ENCODE measurements around the gene HEATR5A. TPM values are rescaled to one million over a fixed set of nuclear protein-coding genes. Genes with fewer than 3 reads are reported as not detected.

HEATR5A gene
- total and polyA plus RNA-seq, 5 donors: 15.0 to 54.1 (median 39.3) TPM

DNA sequence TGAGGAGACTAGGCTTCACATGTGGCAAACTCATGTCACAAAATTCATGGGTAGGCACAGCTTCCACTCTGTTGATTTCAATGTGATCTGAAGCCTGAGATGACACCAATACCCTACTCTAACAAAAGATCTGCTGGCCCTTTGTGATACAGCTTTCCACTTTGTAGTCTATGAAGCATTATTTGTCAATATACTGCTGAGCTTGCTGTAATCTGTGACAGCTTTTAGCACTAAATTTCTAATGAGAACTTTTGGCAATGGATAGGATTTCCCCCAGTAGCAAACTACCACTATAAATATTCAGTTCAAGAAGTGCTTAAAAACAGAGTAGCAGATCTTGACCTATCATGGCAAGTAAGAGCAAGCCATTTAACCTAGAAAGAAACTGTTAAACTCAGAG is 5.6 kb upstream of the HEATR5A start:
- Histone ChIP-seq H3K4me3 (ENCODE audit: low read length) (no peak overlapping the region), H3K27ac (ENCODE audit: low read length) (no peak overlapping the region), H3K27me3 (ENCODE audit: control insufficient read depth, insufficient read depth) (no peaks in the 10 kb centered on the region), H3K4me1 (ENCODE audit: control insufficient read depth, insufficient read depth, low read length) (no peaks in the 10 kb centered on the region), H3K9me3 (ENCODE audit: control insufficient read depth, low read length) (no peaks in the 10 kb centered on the region)
- ATAC-seq (no peak), DNase-seq (no peak)
- intact Hi-C loops (cut with DNase I): no loop called here

DNA sequence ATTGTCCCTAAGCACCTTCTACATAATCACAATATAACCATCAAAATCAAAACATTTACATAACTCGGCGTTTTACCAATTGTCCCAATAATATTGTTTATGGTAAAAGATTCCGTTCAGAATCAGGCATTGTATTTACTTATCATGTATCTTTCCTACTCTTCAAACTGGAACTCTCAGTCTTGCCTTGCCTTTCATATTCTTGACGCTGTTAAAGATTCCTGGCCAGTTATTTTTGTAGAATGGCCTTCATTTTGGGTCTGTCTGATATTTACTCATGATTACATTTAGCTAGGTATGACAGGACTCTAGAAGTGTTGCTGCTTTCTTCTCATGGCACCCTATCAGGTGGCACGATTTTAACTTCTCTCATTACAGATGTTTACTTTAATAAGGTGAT is 850 bp upstream of the HEATR5A start:
- Histone ChIP-seq H3K4me1 (ENCODE audit: control insufficient read depth, insufficient read depth, low read length) (no peaks in the 10 kb centered on the region), H3K27me3 (ENCODE audit: control insufficient read depth, insufficient read depth) (no peaks in the 10 kb centered on the region), H3K9me3 (ENCODE audit: control insufficient read depth, low read length) (no peaks in the 10 kb centered on the region), H3K27ac (ENCODE audit: low read length) (no peak overlapping the region), H3K4me3 (ENCODE audit: low read length) (no peak overlapping the region)
- ATAC-seq (no peak), DNase-seq (no peak)
- intact Hi-C loops (cut with DNase I): no loop called here
- WGBS: 94% methylated on average over 5 of the region's 5 CpGs

DNA sequence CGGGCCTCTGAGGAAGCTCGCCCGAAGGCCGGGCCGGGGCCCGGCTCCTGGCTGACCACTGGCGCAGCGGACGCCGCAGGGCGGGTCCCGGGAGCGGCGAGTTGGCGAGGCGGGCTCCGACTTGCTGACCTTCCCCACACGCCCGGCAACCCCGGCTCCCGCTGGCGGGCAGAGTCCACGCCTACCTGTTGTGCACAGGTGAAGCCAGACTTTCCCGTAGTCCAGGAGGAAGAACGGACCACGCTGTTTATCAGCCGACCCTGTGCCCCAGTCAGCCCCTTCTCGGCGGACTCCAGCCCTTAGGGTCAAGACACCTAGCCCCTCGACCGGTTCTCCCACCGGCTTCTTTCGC is 407 bp downstream of the HEATR5A start:
- whole genome bisulfite sequencing: under 1% methylated on average over 33 of the region's 33 CpGs
- intact Hi-C loops (cut with DNase I): no loop called here
- Histone ChIP-seq H3K9me3 (ENCODE audit: control insufficient read depth, low read length) (no peaks in the 10 kb centered on the region), H3K4me3 (ENCODE audit: low read length) (peak overlapping the region; percentile 75), H3K27ac (ENCODE audit: low read length) (peak overlapping the region; percentile 80), H3K4me1 (ENCODE audit: control insufficient read depth, insufficient read depth, low read length) (no peaks in the 10 kb centered on the region), H3K27me3 (ENCODE audit: control insufficient read depth, insufficient read depth) (no peaks in the 10 kb centered on the region)
- DNase-seq (peak; percentile 74 to 89 (median 88)), ATAC-seq (peak; percentile 86 to 89)

- Histone ChIP-seq H3K4me1 (ENCODE audit: control insufficient read depth, insufficient read depth, low read length) (no peaks in the 10 kb centered on the region), H3K9me3 (ENCODE audit: control insufficient read depth, low read length) (no peaks in the 10 kb centered on the region), H3K4me3 (ENCODE audit: low read length) (peak overlapping the region; percentile 75), H3K27ac (ENCODE audit: low read length) (peak overlapping the region; percentile 80), H3K27me3 (ENCODE audit: control insufficient read depth, insufficient read depth) (no peaks in the 10 kb centered on the region)
- DNase-seq (no peak), ATAC-seq (no peak)
- WGBS: 7% methylated on average over 9 of the region's 9 CpGs
- intact Hi-C loops (cut with DNase I): no loop called here
Measured at GRCh38 chr14:31419179-31419966, 977 bp downstream of the HEATR5A start.

- Histone ChIP-seq H3K4me3 (ENCODE audit: low read length) (no peak overlapping the region), H3K4me1 (ENCODE audit: control insufficient read depth, insufficient read depth, low read length) (no peaks in the 10 kb centered on the region)
- 43% methylated on average over 1 of the region's 1 CpG for WGBS
Measured at GRCh38 chr14:31418440-31418839, 1.9 kb downstream of the HEATR5A start.

GRCh38 chr14:31414190-31414833 is 6.0 kb downstream of the HEATR5A start:
- DNase-seq (no peak), ATAC-seq (no peak)
- Histone ChIP-seq H3K4me3 (ENCODE audit: low read length) (no peak overlapping the region), H3K27me3 (ENCODE audit: control insufficient read depth, insufficient read depth) (no peaks in the 10 kb centered on the region), H3K9me3 (ENCODE audit: control insufficient read depth, low read length) (no peaks in the 10 kb centered on the region), H3K27ac (ENCODE audit: low read length) (no peak overlapping the region), H3K4me1 (ENCODE audit: control insufficient read depth, insufficient read depth, low read length) (peaks cover 1% of the 10 kb centered on the region)
- intact Hi-C loops (cut with DNase I): no loop called here
- 38% methylated on average over 1 of the region's 1 CpG for WGBS

More at GRCh38 chr14:31418440-31418839, 1.9 kb downstream of the HEATR5A start:
- DNase-seq: no peak
- Histone ChIP-seq H3K27me3 (ENCODE audit: control insufficient read depth, insufficient read depth) (no peaks in the 10 kb centered on the region), H3K27ac (ENCODE audit: low read length) (no peak overlapping the region), H3K9me3 (ENCODE audit: control insufficient read depth, low read length) (no peaks in the 10 kb centered on the region)
- intact Hi-C loops (cut with DNase I): no loop called here
- ATAC-seq: no peak

- H3K27me3 ChIP-seq (ENCODE audit: control insufficient read depth, insufficient read depth): no peaks in the 10 kb centered on the region
- DNase-seq (no peak), ATAC-seq (peak; percentile 18 to 24)
- 11% methylated on average over 2 of the region's 2 CpGs for WGBS
- intact Hi-C loops (cut with DNase I): no loop called here
- peaks cover 1% of the 10 kb centered on the region for H3K4me1 ChIP-seq (ENCODE audit: control insufficient read depth, insufficient read depth, low read length)
- no peaks in the 10 kb centered on the region for H3K9me3 ChIP-seq (ENCODE audit: control insufficient read depth, low read length)
- H3K27ac ChIP-seq (ENCODE audit: low read length): no peak overlapping the region
- H3K4me3 ChIP-seq (ENCODE audit: low read length): no peak overlapping the region
Measured at GRCh38 chr14:31411218-31411727, 9.1 kb downstream of the HEATR5A start.

DNA sequence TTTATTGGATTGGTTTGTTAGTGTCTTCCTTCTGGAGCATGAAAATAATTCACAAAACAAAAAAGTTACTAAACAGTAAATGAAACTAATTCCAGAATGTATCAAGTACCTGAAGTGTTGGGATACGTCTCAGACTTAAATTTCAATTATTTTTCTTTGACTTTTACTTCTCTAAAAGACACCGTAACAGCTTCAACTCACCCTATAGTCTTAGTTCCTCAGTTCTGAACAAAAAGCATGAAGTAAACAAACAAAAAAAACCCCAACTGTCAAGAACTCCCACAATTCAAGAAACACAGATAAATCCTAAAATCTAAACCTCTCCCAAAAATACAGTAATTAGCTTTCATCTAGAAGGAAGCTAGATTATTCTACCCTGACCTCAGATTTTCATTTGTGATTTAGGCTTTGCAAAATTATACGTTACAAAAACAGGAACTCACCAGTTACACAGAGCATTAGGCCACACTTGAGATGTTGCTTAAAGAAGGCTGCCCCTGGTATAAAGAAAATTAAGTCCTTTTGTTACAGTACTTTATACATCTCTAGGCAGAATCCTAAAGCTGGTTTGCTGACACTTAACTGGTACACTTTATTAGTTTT is 10.2 kb downstream of the HEATR5A start:
- Histone ChIP-seq H3K4me3 (ENCODE audit: low read length) (no peak overlapping the region), H3K4me1 (ENCODE audit: control insufficient read depth, insufficient read depth, low read length) (peaks cover 1% of the 10 kb centered on the region), H3K9me3 (ENCODE audit: control insufficient read depth, low read length) (no peaks in the 10 kb centered on the region), H3K27ac (ENCODE audit: low read length) (no peak overlapping the region), H3K27me3 (ENCODE audit: control insufficient read depth, insufficient read depth) (no peaks in the 10 kb centered on the region)
- DNase-seq: no peak
- intact Hi-C loops (cut with DNase I): no loop called here
- ATAC-seq: no peak
- 80% methylated on average over 3 of the region's 3 CpGs for WGBS

GRCh38 chr14:31408421-31408820 is 11.9 kb downstream of the HEATR5A start:
- DNase-seq: no peak
- WGBS: 100% methylated on average over 1 of the region's 1 CpG
- H3K27me3 ChIP-seq (ENCODE audit: control insufficient read depth, insufficient read depth): no peaks in the 10 kb centered on the region
- H3K4me3 ChIP-seq (ENCODE audit: low read length): no peak overlapping the region
- H3K27ac ChIP-seq (ENCODE audit: low read length): no peak overlapping the region
- ATAC-seq: no peak
- H3K4me1 ChIP-seq (ENCODE audit: control insufficient read depth, insufficient read depth, low read length): peaks cover 1% of the 10 kb centered on the region
- intact Hi-C loops (cut with DNase I): no loop called here
- H3K9me3 ChIP-seq (ENCODE audit: control insufficient read depth, low read length): no peaks in the 10 kb centered on the region

- no peak for ATAC-seq
- Histone ChIP-seq H3K4me1 (ENCODE audit: control insufficient read depth, insufficient read depth, low read length) (peaks cover 1% of the 10 kb centered on the region), H3K27me3 (ENCODE audit: control insufficient read depth, insufficient read depth) (no peaks in the 10 kb centered on the region), H3K4me3 (ENCODE audit: low read length) (no peak overlapping the region), H3K27ac (ENCODE audit: low read length) (no peak overlapping the region), H3K9me3 (ENCODE audit: control insufficient read depth, low read length) (no peaks in the 10 kb centered on the region)
- 69% methylated on average over 4 of the region's 4 CpGs for WGBS
- intact Hi-C loops (cut with DNase I): no loop called here
- no peak for DNase-seq
Measured at GRCh38 chr14:31405599-31406232, 14.6 kb downstream of the HEATR5A start.

DNA sequence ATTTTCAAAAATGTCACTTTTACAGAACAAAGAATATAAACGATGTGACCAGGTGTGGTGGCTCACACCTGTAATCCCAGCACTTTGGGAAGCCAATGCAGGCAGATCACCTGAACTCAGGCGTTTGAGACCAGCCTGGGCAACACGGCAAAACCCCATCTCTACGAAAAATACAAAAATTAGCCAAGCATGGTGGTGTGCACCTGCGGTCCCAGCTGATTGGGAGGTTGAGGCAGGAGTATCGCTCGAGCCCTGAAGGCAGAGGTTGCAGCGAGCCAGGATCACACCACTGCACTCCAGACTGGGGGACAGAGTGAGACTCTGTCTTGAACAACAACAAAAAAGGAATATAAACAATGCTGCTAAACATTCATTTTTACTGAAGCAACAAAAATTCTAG is 15.2 kb downstream of the HEATR5A start:
- ATAC-seq (no peak), DNase-seq (no peak)
- no peaks in the 10 kb centered on the region for H3K27me3 ChIP-seq (ENCODE audit: control insufficient read depth, insufficient read depth)
- H3K4me3 ChIP-seq (ENCODE audit: low read length): no peak overlapping the region
- no peaks in the 10 kb centered on the region for H3K9me3 ChIP-seq (ENCODE audit: control insufficient read depth, low read length)
- peaks cover 1% of the 10 kb centered on the region for H3K4me1 ChIP-seq (ENCODE audit: control insufficient read depth, insufficient read depth, low read length)
- 97% methylated on average over 8 of the region's 8 CpGs for WGBS
- H3K27ac ChIP-seq (ENCODE audit: low read length): no peak overlapping the region
- intact Hi-C loops (cut with DNase I): no loop called here

Measured in right cardiac atrium (tissue), 5 donors.